Measurements from ENCODE around the gene TNFRSF25. TPM values are rescaled to one million over a fixed set of nuclear protein-coding genes. Genes with fewer than 3 reads are reported as not detected.
A peak's percentile ranks its signal among the peaks of the same experiment; 100 is the strongest.

TNFRSF25 gene
- total and polyA plus RNA-seq, 9 of the 15 experiments (the other 6 are each of a cell fraction or from before 2014, with no cell fraction given), result 0.24 to 0.49 TPM; not detected in 7

- H3K4me3 ChIP-seq, result no peak overlapping the region
- no peak overlapping the region; the same call in 1 of the 2 replicates for H2AFZ ChIP-seq (ENCODE audit: low read depth, low read length)
- peaks cover 37 to 76% of the 10 kb centered on the region in 2 experiments for H3K27me3 ChIP-seq (ENCODE audit: control insufficient read depth in 2 of 2, insufficient read depth in 2 of 2, low read length in 2 of 2)
- H3K4me1 ChIP-seq (replicated peaks in 1 of 2; ENCODE audit: control insufficient read depth in 2 of 2, insufficient read depth in 2 of 2, low read length in 2 of 2), result peaks cover 10 to 72% of the 10 kb centered on the region in 2 experiments; a peak in 4 of 5 replicates
- no peak for FAIRE-seq
- TF ChIP-seq SRSF1 (IDR thresholded peaks at IDR 0.05; ENCODE audit: low read depth, low read length) (no peak), ZNF263 (CRISPR knock-in tag; IDR thresholded peaks at IDR 0.05; ENCODE audit: borderline replicate concordance) (0 out of 2 replicates have a peak, but pooled peaks have one; percentile 54), SP1 (CRISPR knock-in tag; IDR thresholded peaks at IDR 0.05) (peak; percentile 6; the same call in 1 of the 2 replicates), FOXP1 (CRISPR knock-in tag; IDR thresholded peaks at IDR 0.05) (no peak)
- in situ Hi-C loops (cut with MboI), result loop anchor here (5.0 kb wide), 1 partner anchor 60 kb away; no protein-coding TSS in a partner anchor
- H3K4me2 ChIP-seq (ENCODE audit: insufficient read depth, low read length), result no peak overlapping the region
- CTCF ChIA-PET (ENCODE audit: low intra/inter-chr PET ratio), result no interaction called here
- 10% methylated on average over 7 of the region's 7 CpGs for WGBS (ENCODE audit: insufficient coverage, low coverage, missing lambda C conversion rate)
- peaks cover 45% of the 10 kb centered on the region for H4K20me1 ChIP-seq (replicated peaks; ENCODE audit: control insufficient read depth, insufficient read depth, low read length)
- intact Hi-C loops (cut with micrococcal nuclease), result loop anchor here (5.0 kb wide), 1 partner anchor 65 kb away; no protein-coding TSS in a partner anchor
- no peak for DNase-seq (ENCODE audit: extremely low read depth in 1 of 4, low spot score in 3 of 4)
- H3K79me2 ChIP-seq (ENCODE audit: control insufficient read depth, insufficient read depth, low read length), result no peaks in the 10 kb centered on the region
- ATAC-seq, result no peak
- H3K9me3 ChIP-seq (replicated peaks; ENCODE audit: control insufficient read depth, insufficient read depth, low read depth, low read length), result no peaks in the 10 kb centered on the region
- peak overlapping the region in 1 of 2 experiments; percentile 24; a peak in 1 of 4 replicates for H3K9ac ChIP-seq (ENCODE audit: insufficient read depth in 1 of 2, low read depth in 2 of 2, low read length in 2 of 2)
- H3K36me3 ChIP-seq (ENCODE audit: control insufficient read depth, insufficient read depth, low read length), result no peaks in the 10 kb centered on the region
- POLR2A ChIA-PET, result interaction anchor here (0.5 to 1.1 kb wide), 6 partner anchors 9 to 236 kb away, joined by 3 to 6 read pairs (median 3); partner anchors contain the start of genes ACOT7 and ICMT
- peaks cover 2% of the 10 kb centered on the region for H3K9me1 ChIP-seq (ENCODE audit: control insufficient read depth, insufficient read depth, low read length)
- BruUV-seq (replicated peaks), result no TSS peak
- no peak overlapping the region for H3K27ac ChIP-seq (ENCODE audit: extremely low read depth, low read depth, low read length)
Observed at GRCh38 chr1:6471970-6472368, 6.0 kb upstream of the TNFRSF25 start.
